ENCODE measurements around the gene YJEFN3.

YJEFN3 gene

DNA sequence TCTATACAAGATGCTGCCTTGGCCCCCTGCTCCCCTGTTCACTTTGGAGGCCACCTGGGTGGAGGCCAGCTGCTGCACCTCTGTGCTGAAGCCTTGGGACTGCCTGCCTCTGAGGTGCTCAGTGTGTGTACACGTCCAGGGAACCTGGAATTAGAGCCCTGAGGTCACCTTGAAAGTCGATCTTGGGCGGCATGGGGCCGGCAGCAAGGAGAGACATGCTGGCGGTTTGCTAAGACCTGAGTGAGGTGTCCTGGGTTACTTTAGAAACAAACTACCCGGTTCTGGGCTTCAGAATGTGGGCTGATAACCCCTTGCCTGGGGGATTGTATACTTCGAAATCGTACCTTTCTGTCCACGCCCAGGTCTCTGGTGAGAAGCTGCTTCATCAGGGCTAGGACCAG lies 38.9 kb upstream of the YJEFN3 start:
- Histone ChIP-seq H3K4me3 (ENCODE audit: low read length, poor library complexity, severe bottlenecking) (peak overlapping the region; percentile 20), H3K36me3 (ENCODE audit: insufficient read depth, low read length) (peaks cover 51% of the 10 kb centered on the region; the same call in 1 of the 2 replicates), H3K27me3 (ENCODE audit: insufficient read depth, low read length, poor library complexity, severe bottlenecking) (no peaks in the 10 kb centered on the region), H3F3A (ENCODE audit: low read depth) (peaks cover 8% of the 10 kb centered on the region; the same call in 1 of the 2 replicates), H3K9ac (ENCODE audit: low read depth, low read length, poor library complexity, severe bottlenecking) (peak overlapping the region; percentile 61), H3K9me3 (ENCODE audit: insufficient read depth, low read depth, low read length) (no peaks in the 10 kb centered on the region), H2AFZ (ENCODE audit: low read length) (no peak overlapping the region), H3K9me2 (replicated peaks; ENCODE audit: low read depth, low read length) (no peaks in the 10 kb centered on the region), H4K20me1 (ENCODE audit: insufficient read depth, low read length, poor library complexity, severe bottlenecking) (peaks cover 20% of the 10 kb centered on the region), H3K4me2 (ENCODE audit: low read depth, low read length, poor library complexity, severe bottlenecking) (peak overlapping the region; percentile 62), H3K4me1 (ENCODE audit: insufficient read depth, low read length, poor library complexity, severe bottlenecking) (peaks cover 34% of the 10 kb centered on the region), H3K79me2 (ENCODE audit: insufficient read depth, low read length) (peaks cover 73% of the 10 kb centered on the region)
- no peak for TF ChIP-seq EZH2phosphoT487 (IDR thresholded peaks at IDR 0.05; ENCODE audit: borderline replicate concordance)
- TF ChIP-seq, protein P1, sequence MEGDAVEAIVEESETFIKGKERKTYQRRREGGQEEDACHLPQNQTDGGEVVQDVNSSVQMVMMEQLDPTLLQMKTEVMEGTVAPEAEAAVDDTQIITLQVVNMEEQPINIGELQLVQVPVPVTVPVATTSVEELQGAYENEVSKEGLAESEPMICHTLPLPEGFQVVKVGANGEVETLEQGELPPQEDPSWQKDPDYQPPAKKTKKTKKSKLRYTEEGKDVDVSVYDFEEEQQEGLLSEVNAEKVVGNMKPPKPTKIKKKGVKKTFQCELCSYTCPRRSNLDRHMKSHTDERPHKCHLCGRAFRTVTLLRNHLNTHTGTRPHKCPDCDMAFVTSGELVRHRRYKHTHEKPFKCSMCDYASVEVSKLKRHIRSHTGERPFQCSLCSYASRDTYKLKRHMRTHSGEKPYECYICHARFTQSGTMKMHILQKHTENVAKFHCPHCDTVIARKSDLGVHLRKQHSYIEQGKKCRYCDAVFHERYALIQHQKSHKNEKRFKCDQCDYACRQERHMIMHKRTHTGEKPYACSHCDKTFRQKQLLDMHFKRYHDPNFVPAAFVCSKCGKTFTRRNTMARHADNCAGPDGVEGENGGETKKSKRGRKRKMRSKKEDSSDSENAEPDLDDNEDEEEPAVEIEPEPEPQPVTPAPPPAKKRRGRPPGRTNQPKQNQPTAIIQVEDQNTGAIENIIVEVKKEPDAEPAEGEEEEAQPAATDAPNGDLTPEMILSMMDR (conservative IDR thresholded peaks at IDR 0.05; ENCODE audit: low read length): no peak

DNA sequence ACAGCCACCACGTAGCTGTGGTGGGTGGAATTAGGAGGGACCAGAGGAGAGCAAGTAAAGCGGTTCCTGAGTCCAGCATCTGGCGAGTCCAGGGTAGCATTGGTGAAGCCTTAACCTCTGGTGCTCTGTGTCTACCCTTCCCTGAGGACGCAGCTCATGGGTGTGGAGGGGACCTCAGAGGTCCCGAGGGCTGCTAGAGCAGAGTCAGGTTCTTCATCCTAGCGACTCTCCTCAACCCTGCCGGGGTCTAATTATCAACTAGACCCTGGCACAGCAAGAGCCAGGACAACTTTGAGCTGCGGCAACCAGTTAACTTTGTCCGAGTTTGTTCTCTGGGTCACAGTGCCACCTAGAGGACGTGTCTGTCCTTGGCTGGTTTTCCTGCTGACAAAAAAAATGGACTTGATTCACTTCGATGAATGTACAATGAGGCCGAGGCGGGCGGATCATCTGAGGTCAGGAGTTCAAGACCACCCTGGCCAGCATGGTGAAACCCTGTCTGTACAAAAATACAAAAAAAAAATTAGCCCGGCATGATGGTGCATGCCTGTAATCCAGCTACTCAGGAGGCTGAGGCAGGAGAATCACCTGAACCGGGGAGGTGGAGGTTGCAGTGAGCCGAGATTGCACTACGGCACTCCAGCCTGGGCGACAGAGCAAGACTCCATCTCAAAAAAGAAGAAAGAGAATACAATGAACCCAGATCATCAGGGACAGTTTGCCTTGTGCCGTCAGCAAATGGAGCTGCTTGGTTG lies 38.3 kb upstream of the YJEFN3 start:
- Histone ChIP-seq H3F3A (ENCODE audit: low read depth) (peaks cover 8% of the 10 kb centered on the region; the same call in 1 of the 2 replicates), H3K9me3 (ENCODE audit: insufficient read depth, low read depth, low read length) (no peaks in the 10 kb centered on the region), H2AFZ (ENCODE audit: low read length) (no peak overlapping the region), H3K4me3 (ENCODE audit: low read length, poor library complexity, severe bottlenecking) (peak overlapping the region; percentile 20), H3K9me2 (replicated peaks; ENCODE audit: low read depth, low read length) (no peaks in the 10 kb centered on the region), H3K27me3 (ENCODE audit: insufficient read depth, low read length, poor library complexity, severe bottlenecking) (no peaks in the 10 kb centered on the region), H3K9ac (ENCODE audit: low read depth, low read length, poor library complexity, severe bottlenecking) (peak overlapping the region; percentile 61), H3K4me1 (ENCODE audit: insufficient read depth, low read length, poor library complexity, severe bottlenecking) (peaks cover 28% of the 10 kb centered on the region), H3K36me3 (ENCODE audit: insufficient read depth, low read length) (peaks cover 54% of the 10 kb centered on the region; the same call in 1 of the 2 replicates), H3K79me2 (ENCODE audit: insufficient read depth, low read length) (peaks cover 67% of the 10 kb centered on the region), H4K20me1 (ENCODE audit: insufficient read depth, low read length, poor library complexity, severe bottlenecking) (peaks cover 20% of the 10 kb centered on the region), H3K4me2 (ENCODE audit: low read depth, low read length, poor library complexity, severe bottlenecking) (peak overlapping the region; percentile 62)
- TF ChIP-seq, protein P1 (conservative IDR thresholded peaks at IDR 0.05; ENCODE audit: low read length): peak; percentile 80
- no peak for TF ChIP-seq EZH2phosphoT487 (IDR thresholded peaks at IDR 0.05; ENCODE audit: borderline replicate concordance)

DNA sequence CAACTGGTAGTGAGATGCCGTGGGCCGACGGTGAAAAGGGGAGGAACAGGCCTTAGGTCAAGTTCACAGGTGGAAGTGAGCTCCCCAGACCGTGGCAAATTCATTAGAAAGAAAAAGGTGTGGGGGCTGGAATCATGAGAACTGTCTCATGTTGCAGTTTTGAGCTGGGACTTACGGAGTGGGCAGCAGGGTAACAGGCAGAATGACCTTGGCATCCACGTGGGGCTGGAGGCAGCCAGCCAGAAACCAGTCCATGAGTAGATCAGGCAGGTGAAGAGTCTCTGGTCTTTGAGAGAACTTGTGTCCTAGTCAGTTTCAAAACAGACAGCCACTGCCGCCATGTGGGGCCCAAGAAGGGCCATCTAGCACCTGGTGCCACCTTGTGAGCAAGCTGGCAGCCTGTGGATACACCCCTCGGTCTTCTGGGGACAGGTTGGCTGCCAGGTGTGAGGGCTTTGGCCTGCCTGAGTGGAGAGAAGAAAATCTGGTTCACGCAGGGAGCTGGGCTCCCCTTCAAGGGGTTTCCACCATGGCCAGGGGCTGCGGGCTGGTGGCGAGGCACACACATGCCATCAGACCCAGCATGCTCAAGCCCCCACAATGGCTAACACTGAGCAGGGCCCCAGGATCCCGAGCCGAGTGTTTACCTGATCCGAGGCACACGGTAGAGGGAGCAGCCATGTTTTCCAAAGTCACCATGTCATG lies 37.2 kb upstream of the YJEFN3 start:
- Histone ChIP-seq H3K36me3 (ENCODE audit: insufficient read depth, low read length) (peaks cover 57% of the 10 kb centered on the region; the same call in 1 of the 2 replicates), H4K20me1 (ENCODE audit: insufficient read depth, low read length, poor library complexity, severe bottlenecking) (peaks cover 20% of the 10 kb centered on the region), H3K9ac (ENCODE audit: low read depth, low read length, poor library complexity, severe bottlenecking) (no peak overlapping the region), H3K9me3 (ENCODE audit: insufficient read depth, low read depth, low read length) (no peaks in the 10 kb centered on the region), H3F3A (ENCODE audit: low read depth) (peaks cover 8% of the 10 kb centered on the region; the same call in 1 of the 2 replicates), H3K9me2 (replicated peaks; ENCODE audit: low read depth, low read length) (no peaks in the 10 kb centered on the region), H3K79me2 (ENCODE audit: insufficient read depth, low read length) (peaks cover 56% of the 10 kb centered on the region), H3K4me1 (ENCODE audit: insufficient read depth, low read length, poor library complexity, severe bottlenecking) (peaks cover 26% of the 10 kb centered on the region), H2AFZ (ENCODE audit: low read length) (no peak overlapping the region), H3K27me3 (ENCODE audit: insufficient read depth, low read length, poor library complexity, severe bottlenecking) (no peaks in the 10 kb centered on the region), H3K4me3 (ENCODE audit: low read length, poor library complexity, severe bottlenecking) (no peak overlapping the region), H3K4me2 (ENCODE audit: low read depth, low read length, poor library complexity, severe bottlenecking) (no peak overlapping the region)
- TF ChIP-seq, protein P1 (conservative IDR thresholded peaks at IDR 0.05; ENCODE audit: low read length): no peak
- TF ChIP-seq EZH2phosphoT487 (IDR thresholded peaks at IDR 0.05; ENCODE audit: borderline replicate concordance): no peak

Data from Loucy (cell line).